ENCODE measurements around the gene CBL.

The CBL gene

DNA sequence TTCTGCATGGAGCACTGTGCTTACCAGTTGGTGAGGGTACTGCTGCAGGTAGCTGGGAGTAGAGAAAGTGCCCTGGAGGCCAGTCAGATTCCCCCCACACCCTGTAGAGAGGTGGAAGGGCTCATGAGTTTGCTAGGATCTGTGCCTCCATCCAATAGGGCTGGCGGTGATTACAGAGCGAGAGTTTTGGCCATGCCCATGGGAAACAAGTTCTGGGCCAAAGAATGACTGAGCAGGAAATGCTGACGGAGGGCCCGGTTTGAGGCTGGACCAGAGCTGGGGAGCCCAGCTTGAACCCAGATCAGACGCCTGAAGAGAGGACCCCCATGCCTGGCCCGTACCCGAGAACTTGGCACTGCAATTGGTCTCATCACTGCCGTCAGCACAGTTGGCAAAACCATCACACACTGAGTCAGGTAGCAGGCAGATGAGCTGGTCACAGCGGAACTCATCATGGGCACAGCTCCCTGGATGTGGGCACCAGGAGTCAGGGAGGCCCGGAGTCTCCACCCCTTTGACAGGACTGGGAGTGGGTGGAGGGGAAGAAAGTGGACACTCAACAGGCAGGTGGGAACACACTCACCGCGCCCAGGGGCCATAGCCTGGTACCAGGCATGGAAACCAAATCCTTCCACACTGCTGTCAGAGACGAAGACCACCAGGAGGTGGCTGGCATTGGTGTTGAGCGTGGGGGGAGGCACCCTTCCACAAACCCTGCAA is 138.3 kb downstream of the CBL start:
- no peak overlapping the region for H3K4me3 ChIP-seq (ENCODE audit: low read length, poor library complexity, severe bottlenecking)
- TF ChIP-seq, protein P1, sequence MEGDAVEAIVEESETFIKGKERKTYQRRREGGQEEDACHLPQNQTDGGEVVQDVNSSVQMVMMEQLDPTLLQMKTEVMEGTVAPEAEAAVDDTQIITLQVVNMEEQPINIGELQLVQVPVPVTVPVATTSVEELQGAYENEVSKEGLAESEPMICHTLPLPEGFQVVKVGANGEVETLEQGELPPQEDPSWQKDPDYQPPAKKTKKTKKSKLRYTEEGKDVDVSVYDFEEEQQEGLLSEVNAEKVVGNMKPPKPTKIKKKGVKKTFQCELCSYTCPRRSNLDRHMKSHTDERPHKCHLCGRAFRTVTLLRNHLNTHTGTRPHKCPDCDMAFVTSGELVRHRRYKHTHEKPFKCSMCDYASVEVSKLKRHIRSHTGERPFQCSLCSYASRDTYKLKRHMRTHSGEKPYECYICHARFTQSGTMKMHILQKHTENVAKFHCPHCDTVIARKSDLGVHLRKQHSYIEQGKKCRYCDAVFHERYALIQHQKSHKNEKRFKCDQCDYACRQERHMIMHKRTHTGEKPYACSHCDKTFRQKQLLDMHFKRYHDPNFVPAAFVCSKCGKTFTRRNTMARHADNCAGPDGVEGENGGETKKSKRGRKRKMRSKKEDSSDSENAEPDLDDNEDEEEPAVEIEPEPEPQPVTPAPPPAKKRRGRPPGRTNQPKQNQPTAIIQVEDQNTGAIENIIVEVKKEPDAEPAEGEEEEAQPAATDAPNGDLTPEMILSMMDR (conservative IDR thresholded peaks at IDR 0.05; ENCODE audit: low read length): no peak
- no peak for TF ChIP-seq EZH2phosphoT487 (IDR thresholded peaks at IDR 0.05; ENCODE audit: borderline replicate concordance)
- H3K9me3 ChIP-seq (ENCODE audit: insufficient read depth, low read depth, low read length): no peaks in the 10 kb centered on the region
- H3K9me2 ChIP-seq (replicated peaks; ENCODE audit: low read depth, low read length): no peaks in the 10 kb centered on the region
- H3K36me3 ChIP-seq (ENCODE audit: insufficient read depth, low read length): no peaks in the 10 kb centered on the region
- no peak overlapping the region for H3K9ac ChIP-seq (ENCODE audit: low read depth, low read length, poor library complexity, severe bottlenecking)
- no peak overlapping the region for H3K4me2 ChIP-seq (ENCODE audit: low read depth, low read length, poor library complexity, severe bottlenecking)
- no peaks in the 10 kb centered on the region for H3F3A ChIP-seq (ENCODE audit: low read depth)
- H3K27me3 ChIP-seq (ENCODE audit: insufficient read depth, low read length, poor library complexity, severe bottlenecking): no peaks in the 10 kb centered on the region
- H2AFZ ChIP-seq (ENCODE audit: low read length): no peak overlapping the region
- H3K4me1 ChIP-seq (ENCODE audit: insufficient read depth, low read length, poor library complexity, severe bottlenecking): no peaks in the 10 kb centered on the region
- no peaks in the 10 kb centered on the region for H3K79me2 ChIP-seq (ENCODE audit: insufficient read depth, low read length)
- H4K20me1 ChIP-seq (ENCODE audit: insufficient read depth, low read length, poor library complexity, severe bottlenecking): no peaks in the 10 kb centered on the region

DNA sequence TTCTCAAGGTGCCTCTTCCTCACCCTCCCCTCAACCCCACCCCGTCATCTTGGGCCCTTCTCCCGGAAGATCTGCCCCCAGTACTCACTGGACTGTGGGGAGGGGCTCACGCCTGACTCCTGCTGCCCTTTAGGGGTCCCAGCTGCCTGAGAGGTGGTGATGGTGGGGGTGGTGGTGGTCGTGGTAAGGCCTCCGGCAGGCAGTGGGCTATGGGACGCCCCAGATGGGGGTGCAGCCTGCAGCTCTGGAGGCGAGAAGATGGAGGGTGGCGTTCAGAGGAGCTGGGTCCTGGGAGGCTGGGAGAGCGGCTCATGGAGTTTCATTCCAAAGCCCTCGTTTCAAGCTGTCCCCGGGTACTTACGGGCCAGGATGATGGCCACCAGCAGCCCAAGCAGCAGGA is 139.5 kb downstream of the CBL start:
- Histone ChIP-seq H3K4me3 (ENCODE audit: low read length, poor library complexity, severe bottlenecking) (no peak overlapping the region), H2AFZ (ENCODE audit: low read length) (no peak overlapping the region), H3F3A (ENCODE audit: low read depth) (no peaks in the 10 kb centered on the region), H3K9ac (ENCODE audit: low read depth, low read length, poor library complexity, severe bottlenecking) (no peak overlapping the region), H3K4me2 (ENCODE audit: low read depth, low read length, poor library complexity, severe bottlenecking) (no peak overlapping the region), H3K36me3 (ENCODE audit: insufficient read depth, low read length) (no peaks in the 10 kb centered on the region), H3K9me2 (replicated peaks; ENCODE audit: low read depth, low read length) (no peaks in the 10 kb centered on the region), H3K9me3 (ENCODE audit: insufficient read depth, low read depth, low read length) (no peaks in the 10 kb centered on the region), H3K4me1 (ENCODE audit: insufficient read depth, low read length, poor library complexity, severe bottlenecking) (no peaks in the 10 kb centered on the region), H4K20me1 (ENCODE audit: insufficient read depth, low read length, poor library complexity, severe bottlenecking) (no peaks in the 10 kb centered on the region), H3K79me2 (ENCODE audit: insufficient read depth, low read length) (no peaks in the 10 kb centered on the region), H3K27me3 (ENCODE audit: insufficient read depth, low read length, poor library complexity, severe bottlenecking) (no peaks in the 10 kb centered on the region)
- TF ChIP-seq EZH2phosphoT487 (IDR thresholded peaks at IDR 0.05; ENCODE audit: borderline replicate concordance): no peak
- TF ChIP-seq, protein P1 (conservative IDR thresholded peaks at IDR 0.05; ENCODE audit: low read length): no peak

- no peaks in the 10 kb centered on the region for H3K27me3 ChIP-seq (ENCODE audit: insufficient read depth, low read length, poor library complexity, severe bottlenecking)
- H3K9me3 ChIP-seq (ENCODE audit: insufficient read depth, low read depth, low read length): no peaks in the 10 kb centered on the region
- H2AFZ ChIP-seq (ENCODE audit: low read length): no peak within 1 kb of the TSS
- no peaks in the 10 kb centered on the region for H3K4me1 ChIP-seq (ENCODE audit: insufficient read depth, low read length, poor library complexity, severe bottlenecking)
- no peak for TF ChIP-seq EZH2phosphoT487 (IDR thresholded peaks at IDR 0.05; ENCODE audit: borderline replicate concordance)
- TF ChIP-seq, protein P1 (conservative IDR thresholded peaks at IDR 0.05; ENCODE audit: low read length): no peak
- H3K36me3 ChIP-seq (ENCODE audit: insufficient read depth, low read length): no peaks in the 10 kb centered on the region
- no peaks in the 10 kb centered on the region for H4K20me1 ChIP-seq (ENCODE audit: insufficient read depth, low read length, poor library complexity, severe bottlenecking)
- no peak within 1 kb of the TSS for H3K9ac ChIP-seq (ENCODE audit: low read depth, low read length, poor library complexity, severe bottlenecking)
- H3K4me3 ChIP-seq (ENCODE audit: low read length, poor library complexity, severe bottlenecking): no peak within 1 kb of the TSS
- H3F3A ChIP-seq (ENCODE audit: low read depth): no peaks in the 10 kb centered on the region
- no peaks in the 10 kb centered on the region for H3K9me2 ChIP-seq (replicated peaks; ENCODE audit: low read depth, low read length)
- no peaks in the 10 kb centered on the region for H3K79me2 ChIP-seq (ENCODE audit: insufficient read depth, low read length)
- no peak within 1 kb of the TSS for H3K4me2 ChIP-seq (ENCODE audit: low read depth, low read length, poor library complexity, severe bottlenecking)
These were observed 140.5 kb downstream of the CBL start, which contains the start of gene MFRP for GRCh38 chr11:119346605-119347004. Gene MFRP (minus strand): TSS chr11:119346705. CDS start chr11:119346513, 192 bp downstream.
